HG03342 (cell line): Measurements from ENCODE around the gene AQP12A.
"Not testable (repeated sequence)": the region's sequence is repeated elsewhere in the genome, so short reads cannot be mapped to it uniquely, and the experiment has no call there.

Experiments used
- ATAC-seq: cut with Tn5 transposase; IDR thresholded peaks from one replicate; pipeline ENCODE4 v1.9.1; 2021; ENCODE audit warnings: mild to moderate bottlenecking, moderate library complexity; ENCODE audit not compliant: unreplicated experiment

The AQP12A gene

GRCh38 chr2:240691631-240692420 is at the start of gene AQP12A:
Gene AQP12A, plus strand, starts transcription at chr2:240691866. Its CDS starts 48 bp downstream, at chr2:240691914.
- not testable (repeated sequence) for ATAC-seq

GRCh38 chr2:240642061-240642805 is 49.4 kb upstream of the AQP12A start:
- no peak for ATAC-seq

- no peak for ATAC-seq
Measured at GRCh38 chr2:240642806-240643092, 48.9 kb upstream of the AQP12A start.

- no peak for ATAC-seq
Measured at GRCh38 chr2:240643093-240643810, 48.4 kb upstream of the AQP12A start.

GRCh38 chr2:240643811-240644150 is 47.9 kb upstream of the AQP12A start:
- ATAC-seq: no peak

- no peak for ATAC-seq
Measured at GRCh38 chr2:240644171-240644651, 47.5 kb upstream of the AQP12A start.

- no peak for ATAC-seq
Measured at GRCh38 chr2:240644859-240645301, 46.8 kb upstream of the AQP12A start.

GRCh38 chr2:240645346-240645745 is 46.3 kb upstream of the AQP12A start:
- ATAC-seq: no peak

- ATAC-seq: no peak
Measured at GRCh38 chr2:240645801-240646175, 45.9 kb upstream of the AQP12A start.

GRCh38 chr2:240646176-240646899 is 45.3 kb upstream of the AQP12A start:
- no peak for ATAC-seq

GRCh38 chr2:240646900-240647502 is 44.7 kb upstream of the AQP12A start:
- no peak for ATAC-seq

- no peak for ATAC-seq
Measured at GRCh38 chr2:240647503-240648154, 44.0 kb upstream of the AQP12A start.

- ATAC-seq: no peak
Measured at GRCh38 chr2:240648155-240648649, 43.5 kb upstream of the AQP12A start.

- ATAC-seq: no peak
Measured at GRCh38 chr2:240648650-240649275, 42.9 kb upstream of the AQP12A start.

GRCh38 chr2:240649331-240649730 is 42.3 kb upstream of the AQP12A start:
- ATAC-seq: no peak

GRCh38 chr2:240650254-240650965 is 41.3 kb upstream of the AQP12A start:
- ATAC-seq: no peak

GRCh38 chr2:240651185-240651584 is 40.5 kb upstream of the AQP12A start:
- no peak for ATAC-seq

- ATAC-seq: no peak
Measured at GRCh38 chr2:240655931-240656886, 35.5 kb upstream of the AQP12A start.
